ENCODE measurements around the gene CRYGN.

CRYGN gene

GRCh38 chr7:151459726-151460473 lies 20.0 kb upstream of the CRYGN start:
- no peak for DNase-seq

DNA sequence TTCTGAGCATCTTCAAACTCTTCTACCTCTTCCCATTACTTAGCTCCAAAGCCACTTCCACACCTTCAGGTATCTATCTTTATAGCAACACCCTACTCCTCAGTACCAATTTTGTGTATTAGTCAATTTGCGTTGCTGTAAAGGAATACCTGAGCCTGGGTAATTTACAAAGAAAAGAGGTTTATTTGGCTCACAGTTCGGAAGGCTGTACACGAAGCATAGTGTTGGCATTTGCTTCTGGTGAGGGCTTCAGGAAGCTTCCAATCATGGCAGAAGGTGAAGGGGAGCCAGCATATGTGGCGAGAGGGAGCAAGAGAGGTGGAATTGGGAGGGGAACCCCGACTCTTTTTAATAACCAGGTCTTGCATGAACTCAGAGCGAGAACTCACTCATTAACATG lies 17.6 kb upstream of the CRYGN start:
- DNase-seq = no peak

- no peak for DNase-seq
Measured at GRCh38 chr7:151456782-151457181, 16.8 kb upstream of the CRYGN start.

- no peak for DNase-seq
Measured at GRCh38 chr7:151456276-151456675, 16.3 kb upstream of the CRYGN start.

GRCh38 chr7:151455690-151456089 lies 15.7 kb upstream of the CRYGN start:
- no peak for DNase-seq

GRCh38 chr7:151454932-151455530 lies 15.1 kb upstream of the CRYGN start:
- DNase-seq = no peak

GRCh38 chr7:151454305-151454704 lies 14.4 kb upstream of the CRYGN start:
- DNase-seq = no peak

- DNase-seq = no peak
Measured at GRCh38 chr7:151453326-151453791, 13.4 kb upstream of the CRYGN start.

- DNase-seq = no peak
Measured at GRCh38 chr7:151452680-151453325, 12.9 kb upstream of the CRYGN start.

DNA sequence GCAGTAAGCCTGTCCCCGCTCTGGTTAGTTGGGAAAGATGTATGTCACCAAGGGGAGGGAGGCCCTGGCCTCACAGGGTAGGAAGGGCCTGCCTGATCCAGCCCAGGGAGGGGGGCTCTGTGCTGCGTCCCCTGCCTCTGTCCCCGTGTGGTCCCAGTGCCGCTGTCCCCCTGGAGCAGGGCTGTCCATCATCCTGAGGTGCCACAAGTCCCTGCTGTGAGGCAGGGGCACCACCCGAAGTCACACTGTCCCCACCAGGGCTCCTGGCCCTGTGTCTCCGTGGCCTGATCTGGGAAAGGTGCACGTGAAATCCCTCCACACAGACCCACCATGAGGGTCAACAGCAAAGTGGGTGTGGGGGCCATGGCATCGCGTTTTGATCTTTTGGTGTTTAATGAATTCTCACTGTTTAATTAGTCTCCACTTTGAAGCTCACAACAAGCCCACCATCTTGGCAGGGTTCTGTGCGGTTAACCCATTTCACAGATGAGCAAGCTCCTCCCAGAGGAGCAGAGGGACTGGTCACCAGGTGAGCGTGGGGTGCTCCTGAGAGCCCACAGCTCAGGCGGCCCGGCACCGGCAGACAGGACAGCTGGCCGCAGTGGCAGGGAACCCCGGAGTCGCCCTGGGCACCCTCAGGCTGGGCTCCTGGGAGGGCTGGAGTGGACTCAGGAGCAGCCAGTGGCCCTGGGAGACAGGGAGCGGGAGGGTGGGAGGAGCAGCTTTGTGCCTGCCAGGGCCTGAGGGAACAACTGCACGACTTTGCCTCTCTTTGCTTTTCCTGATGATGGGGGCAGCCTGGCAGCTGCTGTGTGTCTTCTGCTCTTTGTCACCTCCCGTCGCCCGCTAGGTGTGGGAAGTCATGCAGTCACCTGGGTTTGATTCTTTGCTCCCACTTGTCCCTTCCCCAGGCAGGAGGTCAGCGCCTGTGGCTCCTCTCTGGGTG lies 12.0 kb upstream of the CRYGN start:
- no peak for DNase-seq

DNA sequence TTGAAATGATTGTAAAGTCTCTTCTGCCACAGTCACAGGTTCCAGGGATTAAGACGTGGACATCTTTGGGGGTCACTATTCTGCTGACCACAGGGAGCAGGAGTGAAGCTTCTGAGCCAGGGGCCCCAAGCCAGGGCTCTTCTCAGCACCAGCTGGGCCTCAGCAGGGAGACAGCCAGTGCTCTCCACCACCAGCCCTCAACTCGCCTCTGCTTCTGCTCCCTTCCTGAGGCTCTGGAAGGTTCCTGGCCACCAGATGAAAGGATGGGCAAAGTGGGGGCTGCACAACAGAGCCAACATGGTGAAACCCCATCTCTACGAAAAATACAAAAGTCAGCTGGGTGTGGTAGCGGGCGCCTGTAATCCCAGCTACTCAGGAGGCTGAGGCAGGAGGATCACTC lies 11.2 kb upstream of the CRYGN start:
- DNase-seq = no peak

- DNase-seq = no peak
Measured at GRCh38 chr7:151449990-151450389, 10.0 kb upstream of the CRYGN start.

- DNase-seq = peak; percentile 55 to 71 (median 61)
Measured at GRCh38 chr7:151448261-151449252, 8.6 kb upstream of the CRYGN start.

GRCh38 chr7:151447901-151448260 lies 7.9 kb upstream of the CRYGN start:
- DNase-seq = no peak

- no peak for DNase-seq
Measured at GRCh38 chr7:151447312-151447711, 7.4 kb upstream of the CRYGN start.

- no peak for DNase-seq
Measured at GRCh38 chr7:151446412-151446811, 6.5 kb upstream of the CRYGN start.

GRCh38 chr7:151444632-151445031 lies 4.7 kb upstream of the CRYGN start:
- no peak for DNase-seq

GRCh38 chr7:151442776-151443496 lies 3.0 kb upstream of the CRYGN start:
- DNase-seq = no peak

GRCh38 chr7:151440799-151441445 lies 981 bp upstream of the CRYGN start:
- no peak for DNase-seq

GRCh38 chr7:151438864-151439601 lies 908 bp downstream of the CRYGN start:
- no peak for DNase-seq

Measured in T-helper 1 cell (primary cell).